GM12878 (cell line): Measurements from ENCODE around the gene KRT31. TPM values are rescaled to one million over a fixed set of nuclear protein-coding genes. Genes with fewer than 3 reads are reported as not detected.

Experiments
- ATAC-seq: fragments of 200-7000 bp; cut with Tn5 transposase; 3 replicates; pipeline ENCODE4 v1.9.1; 2020; ENCODE audit warnings: mild to moderate bottlenecking, moderate library complexity
- BruUV-seq: library from RNA; stranded (reverse); fragments of 400-500 nt; replicated peaks from 2 replicates; lab custom pipeline; 2021; lab: Mats Ljungman, UMichigan
- CTCF ChIA-PET: fragments of 300-600 bp; sonication (Branson Sonifier 250); formaldehyde crosslinking; extraction: SDS; loops from one replicate; lab custom pipeline; 2021; ENCODE audit warnings: inconsistent platforms; lab: Yijun Ruan, JAX
- POLR2A ChIA-PET: fragments of 350-600 bp; formaldehyde crosslinking; extraction: SDS; loops from one replicate; lab custom pipeline; 2021; ENCODE audit warnings: inconsistent platforms; lab: Charles Lee
- RAD21 ChIA-PET: fragments of 300-600 bp; sonication (Branson Sonifier 250); formaldehyde crosslinking; loops from one replicate; lab custom pipeline; 2023; ENCODE audit warnings: antibody characterized with exemption; ENCODE audit not compliant: unreplicated experiment; lab: Charles Lee
- SMC1A ChIA-PET: fragments of 300-600 bp; sonication (Branson Sonifier 250); formaldehyde crosslinking; loops from one replicate; lab custom pipeline; 2023; ENCODE audit not compliant: unreplicated experiment, uncharacterized antibody; lab: Charles Lee
- DNase-seq: peaks from one replicate; pipeline ENCODE4 v3.0.0-alpha.2; 2011; ENCODE audit warnings: low read depth, low spot score
- FAIRE-seq: peaks from 3 replicates; lab custom pipeline; 2011; peaks lifted over from hg19 to GRCh38; lab: Jason Lieb, UNC
- H2AFZ ChIP-seq: 2 replicates; pipeline ENCODE4 v1.6.0; 2011; ENCODE audit warnings: low read depth, low read length, control low read depth; ENCODE audit not compliant: control insufficient read depth
- H3K27ac ChIP-seq: 2 replicates; pipeline ENCODE4 v1.5.1; 2011; ENCODE audit warnings: control low read depth; ENCODE audit not compliant: control insufficient read depth, insufficient read depth
- H3K27me3 ChIP-seq, 2 experiments: replicated peaks in 1 of 2; 2 replicates each; pipeline versions ENCODE4 v1.6.0 to v1.6.1; 2011; ENCODE audit warnings: low read length in 1 of 2; ENCODE audit not compliant: control insufficient read depth in 2 of 2, insufficient read depth in 2 of 2
- H3K36me3 ChIP-seq, 2 experiments: 2 replicates each; pipeline ENCODE4 v1.5.1; 2011; ENCODE audit warnings: low read length in 1 of 2; ENCODE audit not compliant: control insufficient read depth in 2 of 2, insufficient read depth in 2 of 2
- H3K4me1 ChIP-seq: 2 replicates; pipeline ENCODE4 v1.6.1; 2011; ENCODE audit warnings: mild to moderate bottlenecking, low read length, moderate library complexity, mixed read lengths; ENCODE audit not compliant: control insufficient read depth, insufficient read depth
- H3K4me2 ChIP-seq: 2 replicates; pipeline ENCODE4 v1.6.0; 2011; ENCODE audit warnings: control low read depth; ENCODE audit not compliant: control insufficient read depth, insufficient read depth
- H3K4me3 ChIP-seq: fragments of 200-600 bp; sonication (generic); 2 replicates; pipeline ENCODE4 v1.5.1; 2016
- H3K79me2 ChIP-seq: 2 replicates; pipeline ENCODE4 v1.6.0; 2011; ENCODE audit warnings: low read length; ENCODE audit not compliant: control insufficient read depth, insufficient read depth
- H3K9ac ChIP-seq: 2 replicates; pipeline ENCODE4 v1.8.0; 2011; ENCODE audit warnings: low read length, control low read depth, mixed read lengths; ENCODE audit not compliant: control insufficient read depth, insufficient read depth
- H3K9me3 ChIP-seq: replicated peaks from 3 replicates; pipeline ENCODE4 v1.5.1; 2011; ENCODE audit warnings: mild to moderate bottlenecking, low read length; ENCODE audit not compliant: control insufficient read depth, insufficient read depth
- H4K20me1 ChIP-seq: 2 replicates; pipeline ENCODE4 v1.6.0; 2011; ENCODE audit not compliant: control insufficient read depth, insufficient read depth
- ATF3 ChIP-seq: IDR thresholded peaks from 2 replicates; pipeline ENCODE4 v1.6.1; 2011; ENCODE audit warnings: low read depth, mild to moderate bottlenecking, low read length, moderate library complexity, borderline replicate concordance; ENCODE audit errors: extremely low read depth
- FOS ChIP-seq: IDR thresholded peaks from 3 replicates; pipeline ENCODE4 v1.6.1; 2011; ENCODE audit warnings: borderline replicate concordance; ENCODE audit not compliant: insufficient read length; ENCODE audit errors: extremely low read depth
- MEF2A ChIP-seq: IDR thresholded peaks from 2 replicates; pipeline ENCODE4 v1.6.1; 2011; ENCODE audit warnings: low read depth, mild to moderate bottlenecking, low read length, moderate library complexity; ENCODE audit not compliant: insufficient read depth
- MTA2 ChIP-seq: fragments of 450-650 bp; IDR thresholded peaks from 2 replicates; pipeline ENCODE4 v1.6.1; 2016; ENCODE audit warnings: low read depth, mild to moderate bottlenecking, moderate library complexity
- MYC ChIP-seq: IDR thresholded peaks from 2 replicates; pipeline ENCODE4 v1.6.1; 2011; ENCODE audit warnings: mild to moderate bottlenecking, low read length, moderate library complexity, inconsistent platforms; ENCODE audit not compliant: insufficient read depth, insufficient replicate concordance, insufficient read length, severe bottlenecking
- NFYA ChIP-seq: IDR thresholded peaks from 2 replicates; pipeline ENCODE4 v1.6.1; 2011; ENCODE audit warnings: low read depth, mild to moderate bottlenecking, low read length, improper control_type of control experiment, borderline replicate concordance
- RCOR1 ChIP-seq: conservative IDR thresholded peaks from 2 replicates; pipeline ENCODE4 v1.6.1; 2012; ENCODE audit warnings: low read depth, low read length, improper control_type of control experiment
- RFX5 ChIP-seq: IDR thresholded peaks from 2 replicates; pipeline ENCODE4 v1.6.1; 2011; ENCODE audit warnings: low read depth, low read length, improper control_type of control experiment
- SMC3 ChIP-seq: IDR thresholded peaks from 2 replicates; pipeline ENCODE4 v1.6.1; 2011; ENCODE audit warnings: low read length, improper control_type of control experiment, borderline replicate concordance
- SRF ChIP-seq, 2 experiments: IDR thresholded peaks; 2 replicates each; pipeline ENCODE4 v1.6.1; 2011; ENCODE audit warnings: low read depth in 2 of 2, low read length in 2 of 2, mild to moderate bottlenecking in 1 of 2, moderate library complexity in 1 of 2
- TBL1XR1 ChIP-seq: IDR thresholded peaks from 2 replicates; pipeline ENCODE4 v1.6.1; 2012; ENCODE audit warnings: low read depth, low read length, improper control_type of control experiment
- TCF12 ChIP-seq: IDR thresholded peaks from 2 replicates; pipeline ENCODE4 v1.6.1; 2011; ENCODE audit warnings: low read depth, mild to moderate bottlenecking, low read length
- USF2 ChIP-seq: IDR thresholded peaks from 2 replicates; pipeline ENCODE4 v1.6.1; 2011; ENCODE audit warnings: low read depth, low read length, improper control_type of control experiment, borderline replicate concordance
- ZNF207 ChIP-seq: fragments of 450-650 bp; IDR thresholded peaks from 2 replicates; pipeline ENCODE4 v1.6.1; 2014; ENCODE audit warnings: antibody characterized with exemption, mild to moderate bottlenecking, borderline replicate concordance
- ZZZ3 ChIP-seq: IDR thresholded peaks from 2 replicates; pipeline ENCODE4 v1.6.1; 2011; ENCODE audit warnings: low read depth; ENCODE audit not compliant: control insufficient read depth, insufficient read length
- WGBS: methylation state at CpG from one replicate; pipeline ENCODE4 v1.1.6; 2016; ENCODE audit warnings: low lambda C conversion rate; ENCODE audit not compliant: insufficient replicate concordance, insufficient coverage; ENCODE audit errors: missing lambda C conversion rate; 5-methylcytosine and 5-hydroxymethylcytosine counted together
- in situ Hi-C: fragments of 300-500 bp; cut with MboI; formaldehyde crosslinking; loops from 9 replicates; pipeline ENCODE4 v1.14.3; 2018; ENCODE audit warnings: mixed read lengths
- intact Hi-C: fragments of 100-400 bp; cut with micrococcal nuclease; formaldehyde crosslinking; loops from one replicate; pipeline ENCODE4 v1.14.2; 2022; ENCODE audit not compliant: unreplicated experiment
- polyA plus RNA-seq, 11 experiments: library from polyadenylated mRNA; depleted of rRNA in 4 of 11; unstranded in 6 of 11; stranded (reverse) in 5 of 11; fragments of >200 nt; fragmentation: Nextera tagmentation in 4 of 11; fragmentation: Illumina TruSeq in 1 of 11; extraction: Ambion mirVana in 4 of 11; extraction: Trizol in 1 of 11; gene quantifications; 1 replicate in 1 of 11; 2 replicates in 10 of 11; pipeline versions ENCODE4 v1.2.1 to v1.2.3, GENCODE V29; 2011 to 2016; ENCODE audit warnings: inconsistent platforms in 2 of 11, missing spikeins in 2 of 11, low read depth in 1 of 11
- total RNA-seq, 4 experiments: library from RNA; depleted of rRNA in 3 of 4; stranded (reverse); fragments of >200 nt in 3 of 4; fragmentation: Illumina TruSeq in 1 of 4; extraction: Trizol in 1 of 4; gene quantifications; 2 replicates each; pipeline versions ENCODE4 v1.2.1 to v1.2.3, GENCODE V29; 2013 to 2021
- TF ChIP-seq, protein P1 (sequence below): fragments of 450-650 bp; IDR thresholded peaks from 2 replicates; pipeline ENCODE4 v1.6.1; 2018; ENCODE audit warnings: borderline replicate concordance, mild to moderate bottlenecking; ENCODE audit not compliant: partially characterized antibody
- TF ChIP-seq, protein P2 (sequence below): fragments of 450-650 bp; IDR thresholded peaks from 2 replicates; pipeline ENCODE4 v1.6.1; 2017; ENCODE audit warnings: mild to moderate bottlenecking
- TF ChIP-seq, protein P3 (sequence below): IDR thresholded peaks from 2 replicates; pipeline ENCODE4 v1.6.1; 2011; ENCODE audit warnings: mild to moderate bottlenecking, low read depth, low read length, moderate library complexity; ENCODE audit not compliant: insufficient replicate concordance

The KRT31 gene
- total and polyA plus RNA-seq, 10 of the 15 experiments (the other 5 are each of a cell fraction or from before 2014, with no cell fraction given): not detected

- H3K4me1 ChIP-seq: no peaks in the 10 kb centered on the region
- CTCF ChIA-PET: no interaction called here
- 0 out of 2 replicates have a peak, but pooled peaks cover 4% of the 10 kb centered on the region for H4K20me1 ChIP-seq
- SMC1A ChIA-PET: no interaction called here
- no peaks in the 10 kb centered on the region for H3K79me2 ChIP-seq
- intact Hi-C loops (no loop called here), in situ Hi-C loops (no loop called here)
- no peak for FAIRE-seq
- H3K9me3 ChIP-seq: no peaks in the 10 kb centered on the region; the same call in 2 of the 3 replicates
- RAD21 ChIA-PET: no interaction called here
- H3K27ac ChIP-seq: no peak overlapping the region
- 0 out of 4 replicates have a peak, but pooled peaks cover 0 to 3% of the 10 kb centered on the region in 2 experiments for H3K27me3 ChIP-seq
- no peak overlapping the region for H3K4me2 ChIP-seq
- no peak overlapping the region for H2AFZ ChIP-seq
- DNase-seq: no peak
- H3K36me3 ChIP-seq: no peaks in the 10 kb centered on the region
- no peak for ATAC-seq
- no peak overlapping the region for H3K9ac ChIP-seq
- BruUV-seq: no TSS peak
- no peak overlapping the region for H3K4me3 ChIP-seq
- POLR2A ChIA-PET: no interaction called here
- 59% methylated on average over 5 of the region's 5 CpGs for WGBS
- TF ChIP-seq ZNF207: no peak
- TF ChIP-seq MYC: no peak
- no peak for TF ChIP-seq RFX5
- TF ChIP-seq, protein P1, sequence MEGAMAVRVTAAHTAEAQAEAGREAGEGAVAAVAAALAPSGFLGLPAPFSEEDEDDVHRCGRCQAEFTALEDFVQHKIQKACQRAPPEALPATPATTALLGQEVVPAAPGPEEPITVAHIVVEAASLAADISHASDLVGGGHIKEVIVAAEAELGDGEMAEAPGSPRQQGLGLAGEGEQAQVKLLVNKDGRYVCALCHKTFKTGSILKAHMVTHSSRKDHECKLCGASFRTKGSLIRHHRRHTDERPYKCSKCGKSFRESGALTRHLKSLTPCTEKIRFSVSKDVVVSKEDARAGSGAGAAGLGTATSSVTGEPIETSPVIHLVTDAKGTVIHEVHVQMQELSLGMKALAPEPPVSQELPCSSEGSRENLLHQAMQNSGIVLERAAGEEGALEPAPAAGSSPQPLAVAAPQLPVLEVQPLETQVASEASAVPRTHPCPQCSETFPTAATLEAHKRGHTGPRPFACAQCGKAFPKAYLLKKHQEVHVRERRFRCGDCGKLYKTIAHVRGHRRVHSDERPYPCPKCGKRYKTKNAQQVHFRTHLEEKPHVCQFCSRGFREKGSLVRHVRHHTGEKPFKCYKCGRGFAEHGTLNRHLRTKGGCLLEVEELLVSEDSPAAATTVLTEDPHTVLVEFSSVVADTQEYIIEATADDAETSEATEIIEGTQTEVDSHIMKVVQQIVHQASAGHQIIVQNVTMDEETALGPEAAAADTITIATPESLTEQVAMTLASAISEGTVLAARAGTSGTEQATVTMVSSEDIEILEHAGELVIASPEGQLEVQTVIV: no peak
- no peak for TF ChIP-seq MEF2A
- no peak for TF ChIP-seq MTA2
- no peak for TF ChIP-seq USF2
- TF ChIP-seq ZZZ3: no peak
- no peak for TF ChIP-seq NFYA
- no peak for TF ChIP-seq ATF3
- TF ChIP-seq TBL1XR1: no peak
- TF ChIP-seq RCOR1: no peak
- TF ChIP-seq, protein P2, sequence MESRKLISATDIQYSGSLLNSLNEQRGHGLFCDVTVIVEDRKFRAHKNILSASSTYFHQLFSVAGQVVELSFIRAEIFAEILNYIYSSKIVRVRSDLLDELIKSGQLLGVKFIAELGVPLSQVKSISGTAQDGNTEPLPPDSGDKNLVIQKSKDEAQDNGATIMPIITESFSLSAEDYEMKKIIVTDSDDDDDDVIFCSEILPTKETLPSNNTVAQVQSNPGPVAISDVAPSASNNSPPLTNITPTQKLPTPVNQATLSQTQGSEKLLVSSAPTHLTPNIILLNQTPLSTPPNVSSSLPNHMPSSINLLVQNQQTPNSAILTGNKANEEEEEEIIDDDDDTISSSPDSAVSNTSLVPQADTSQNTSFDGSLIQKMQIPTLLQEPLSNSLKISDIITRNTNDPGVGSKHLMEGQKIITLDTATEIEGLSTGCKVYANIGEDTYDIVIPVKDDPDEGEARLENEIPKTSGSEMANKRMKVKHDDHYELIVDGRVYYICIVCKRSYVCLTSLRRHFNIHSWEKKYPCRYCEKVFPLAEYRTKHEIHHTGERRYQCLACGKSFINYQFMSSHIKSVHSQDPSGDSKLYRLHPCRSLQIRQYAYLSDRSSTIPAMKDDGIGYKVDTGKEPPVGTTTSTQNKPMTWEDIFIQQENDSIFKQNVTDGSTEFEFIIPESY: no peak
- no peak for TF ChIP-seq FOS
- TF ChIP-seq TCF12: no peak
- TF ChIP-seq SMC3: no peak
- no peak for TF ChIP-seq SRF (IDR thresholded peaks at IDR 0.05; ENCODE audit: low read depth in 2 of 2, low read length in 2 of 2)
- TF ChIP-seq, protein P3, sequence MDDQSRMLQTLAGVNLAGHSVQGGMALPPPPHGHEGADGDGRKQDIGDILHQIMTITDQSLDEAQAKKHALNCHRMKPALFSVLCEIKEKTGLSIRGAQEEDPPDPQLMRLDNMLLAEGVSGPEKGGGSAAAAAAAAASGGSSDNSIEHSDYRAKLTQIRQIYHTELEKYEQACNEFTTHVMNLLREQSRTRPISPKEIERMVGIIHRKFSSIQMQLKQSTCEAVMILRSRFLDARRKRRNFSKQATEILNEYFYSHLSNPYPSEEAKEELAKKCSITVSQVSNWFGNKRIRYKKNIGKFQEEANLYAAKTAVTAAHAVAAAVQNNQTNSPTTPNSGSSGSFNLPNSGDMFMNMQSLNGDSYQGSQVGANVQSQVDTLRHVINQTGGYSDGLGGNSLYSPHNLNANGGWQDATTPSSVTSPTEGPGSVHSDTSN: no peak
These were observed 4.8 kb upstream of the KRT31 start for GRCh38 chr17:41402161-41402560.
